A549 treated with Mapracorat at 1 μM for 4 hours (cell line): ENCODE measurements around the gene PLXNA4. TPM values are rescaled to one million over a fixed set of nuclear protein-coding genes. Genes with fewer than 3 reads are reported as not detected.

Source experiments
- total RNA-seq: library from RNA; stranded (reverse); fragments of 200-300 nt; extraction: Qiagen RNA extraction; gene quantifications from 5 replicates; pipeline ENCODE4 v1.2.3, GENCODE V29; 2022

The PLXNA4 gene, protein sequence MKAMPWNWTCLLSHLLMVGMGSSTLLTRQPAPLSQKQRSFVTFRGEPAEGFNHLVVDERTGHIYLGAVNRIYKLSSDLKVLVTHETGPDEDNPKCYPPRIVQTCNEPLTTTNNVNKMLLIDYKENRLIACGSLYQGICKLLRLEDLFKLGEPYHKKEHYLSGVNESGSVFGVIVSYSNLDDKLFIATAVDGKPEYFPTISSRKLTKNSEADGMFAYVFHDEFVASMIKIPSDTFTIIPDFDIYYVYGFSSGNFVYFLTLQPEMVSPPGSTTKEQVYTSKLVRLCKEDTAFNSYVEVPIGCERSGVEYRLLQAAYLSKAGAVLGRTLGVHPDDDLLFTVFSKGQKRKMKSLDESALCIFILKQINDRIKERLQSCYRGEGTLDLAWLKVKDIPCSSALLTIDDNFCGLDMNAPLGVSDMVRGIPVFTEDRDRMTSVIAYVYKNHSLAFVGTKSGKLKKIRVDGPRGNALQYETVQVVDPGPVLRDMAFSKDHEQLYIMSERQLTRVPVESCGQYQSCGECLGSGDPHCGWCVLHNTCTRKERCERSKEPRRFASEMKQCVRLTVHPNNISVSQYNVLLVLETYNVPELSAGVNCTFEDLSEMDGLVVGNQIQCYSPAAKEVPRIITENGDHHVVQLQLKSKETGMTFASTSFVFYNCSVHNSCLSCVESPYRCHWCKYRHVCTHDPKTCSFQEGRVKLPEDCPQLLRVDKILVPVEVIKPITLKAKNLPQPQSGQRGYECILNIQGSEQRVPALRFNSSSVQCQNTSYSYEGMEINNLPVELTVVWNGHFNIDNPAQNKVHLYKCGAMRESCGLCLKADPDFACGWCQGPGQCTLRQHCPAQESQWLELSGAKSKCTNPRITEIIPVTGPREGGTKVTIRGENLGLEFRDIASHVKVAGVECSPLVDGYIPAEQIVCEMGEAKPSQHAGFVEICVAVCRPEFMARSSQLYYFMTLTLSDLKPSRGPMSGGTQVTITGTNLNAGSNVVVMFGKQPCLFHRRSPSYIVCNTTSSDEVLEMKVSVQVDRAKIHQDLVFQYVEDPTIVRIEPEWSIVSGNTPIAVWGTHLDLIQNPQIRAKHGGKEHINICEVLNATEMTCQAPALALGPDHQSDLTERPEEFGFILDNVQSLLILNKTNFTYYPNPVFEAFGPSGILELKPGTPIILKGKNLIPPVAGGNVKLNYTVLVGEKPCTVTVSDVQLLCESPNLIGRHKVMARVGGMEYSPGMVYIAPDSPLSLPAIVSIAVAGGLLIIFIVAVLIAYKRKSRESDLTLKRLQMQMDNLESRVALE (N-terminal part only)
- total RNA-seq, result 0.66 to 1.3 TPM (median 0.94 TPM) in 5 replicates

DNA sequence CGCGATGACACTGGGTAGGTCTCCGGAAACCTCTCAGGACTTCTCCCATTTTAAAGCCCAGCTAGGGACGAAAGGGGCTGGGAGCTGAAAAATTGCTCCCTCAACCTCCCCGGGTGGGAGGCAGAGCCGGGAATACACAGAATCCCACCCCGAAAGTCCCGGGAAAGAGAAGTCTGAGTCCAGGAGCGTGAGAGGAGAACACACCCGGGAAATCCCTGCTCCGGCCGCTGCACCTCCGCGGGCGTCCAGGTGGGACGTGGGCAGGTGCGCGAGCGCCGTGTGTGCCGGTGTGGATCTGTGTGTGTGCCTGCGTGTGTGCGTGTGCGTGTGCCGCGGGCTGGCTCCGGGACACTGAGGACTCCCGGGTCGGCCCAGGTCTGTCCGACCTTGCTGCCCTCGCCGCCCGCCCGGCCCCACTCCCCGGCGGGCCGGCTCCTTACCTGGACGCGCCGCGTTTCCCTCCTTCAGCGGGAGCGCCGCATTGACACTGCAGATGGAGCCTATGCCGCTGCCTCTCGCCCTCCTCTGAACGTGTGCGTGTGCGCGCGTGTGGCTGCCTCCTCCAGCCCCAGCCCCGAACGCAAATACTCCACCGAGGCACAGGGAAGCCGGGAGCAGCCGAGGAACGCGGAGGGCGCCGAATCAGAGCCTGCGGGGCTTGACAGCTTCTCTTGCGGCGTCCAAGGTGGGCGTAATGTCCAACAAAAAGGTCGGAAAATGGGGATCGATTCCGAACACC lies at the start of gene PLXNA4:
PLXNA4 (minus strand) TSS at position 489 of the 739 bp plus-strand sequence. CDS start 67,777 bp downstream, outside the sequence.

